OCI-LY1 (cell line): ENCODE results near the gene MEGF6.
"Not testable (repeated sequence)": the region's sequence is repeated elsewhere in the genome, so short reads cannot be mapped to it uniquely, and the experiment has no call there.

Experiments
- H2AFZ ChIP-seq: fragments of 200-600 bp; sonication (generic), shearing (Covaris generic); 2 replicates; pipeline ENCODE4 v1.6.0; 2014; ENCODE audit warnings: antibody characterized with exemption, mild to moderate bottlenecking, low read length
- H3F3A ChIP-seq: fragments of 200-600 bp; sonication (generic), shearing (Covaris generic); 2 replicates; pipeline ENCODE4 v1.6.0; 2014; ENCODE audit warnings: mild to moderate bottlenecking, antibody characterized with exemption, low read length, moderate library complexity; ENCODE audit not compliant: insufficient read depth
- H3K27ac ChIP-seq: fragments of 200-600 bp; sonication (generic); 2 replicates; pipeline ENCODE4 v1.5.1; 2014; ENCODE audit warnings: low read length, mixed run types, mild to moderate bottlenecking, low read depth; ENCODE audit not compliant: poor library complexity, severe bottlenecking
- H3K27me3 ChIP-seq: fragments of 200-600 bp; sonication (generic); 2 replicates; pipeline ENCODE4 v1.6.0; 2014; ENCODE audit warnings: antibody characterized with exemption, mild to moderate bottlenecking, low read length, moderate library complexity; ENCODE audit not compliant: insufficient read depth
- H3K36me3 ChIP-seq: fragments of 200-600 bp; sonication (generic); 2 replicates; pipeline ENCODE4 v1.6.1; 2014; ENCODE audit warnings: mild to moderate bottlenecking, antibody characterized with exemption, low read length, moderate library complexity, mixed read lengths; ENCODE audit not compliant: insufficient read depth
- H3K4me1 ChIP-seq: fragments of 200-600 bp; sonication (generic); 2 replicates; pipeline ENCODE4 v1.5.1; 2014; ENCODE audit warnings: mild to moderate bottlenecking, low read length, moderate library complexity; ENCODE audit not compliant: insufficient read depth, severe bottlenecking
- H3K4me2 ChIP-seq: fragments of 200-600 bp; sonication (generic), shearing (Covaris generic); 2 replicates; pipeline ENCODE4 v1.6.1; 2014; ENCODE audit warnings: low read length
- H3K4me3 ChIP-seq: fragments of 200-600 bp; sonication (generic); 2 replicates; pipeline ENCODE4 v1.5.1; 2014; ENCODE audit warnings: low read length, low read depth, mild to moderate bottlenecking, mixed read lengths; ENCODE audit not compliant: poor library complexity, severe bottlenecking
- H3K79me2 ChIP-seq: fragments of 200-600 bp; shearing (Covaris generic); 2 replicates; pipeline ENCODE4 v1.6.1; 2016; ENCODE audit warnings: mixed run types, low read length, mixed read lengths; ENCODE audit not compliant: insufficient read depth
- H3K9ac ChIP-seq: fragments of 200-600 bp; sonication (generic), shearing (Covaris generic); 2 replicates; pipeline ENCODE4 v1.6.1; 2014; ENCODE audit warnings: mild to moderate bottlenecking, low read length, mixed read lengths
- H3K9me2 ChIP-seq: fragments of 200-600 bp; sonication (generic), shearing (Covaris generic); 2 replicates; pipeline ENCODE4 v1.6.1; 2014; ENCODE audit warnings: low read depth, mild to moderate bottlenecking, low read length, mixed read lengths
- H3K9me3 ChIP-seq: fragments of 200-600 bp; shearing (Covaris generic); 2 replicates; pipeline ENCODE4 v1.6.1; 2014; ENCODE audit warnings: low read length, mixed read lengths
- H4K20me1 ChIP-seq: fragments of 200-600 bp; sonication (generic), shearing (Covaris generic); 2 replicates; pipeline ENCODE4 v1.6.0; 2016; ENCODE audit warnings: mild to moderate bottlenecking, low read length; ENCODE audit not compliant: insufficient read depth
- EZH2 ChIP-seq: fragments of 200-600 bp; sonication (generic), shearing (Covaris generic); IDR thresholded peaks from 2 replicates; pipeline ENCODE4 v1.8.0; 2017; ENCODE audit warnings: borderline replicate concordance, mixed run types, mild to moderate bottlenecking, antibody characterized with exemption, low read length, moderate library complexity, mixed read lengths
- TF ChIP-seq, protein P1 (sequence below): fragments of 200-600 bp; sonication (generic), shearing (Covaris generic); IDR thresholded peaks from 2 replicates; pipeline ENCODE4 v1.5.1; 2017; ENCODE audit warnings: mild to moderate bottlenecking, antibody characterized with exemption, low read length, moderate library complexity, mixed read lengths

The MEGF6 gene

GRCh38 chr1:3621151-3621671 is 9.9 kb upstream of the MEGF6 start:
- H4K20me1 ChIP-seq, H2AFZ ChIP-seq, H3K4me2 ChIP-seq, H3K4me3 ChIP-seq, H3K36me3 ChIP-seq, H3K9ac ChIP-seq, H3K27ac ChIP-seq, H3K27me3 ChIP-seq, H3K79me2 ChIP-seq, H3F3A ChIP-seq, H3K9me2 ChIP-seq, H3K9me3 ChIP-seq: not testable (repeated sequence)
- H3K4me1 ChIP-seq, result peaks cover 23% of the 10 kb centered on the region
- TF ChIP-seq, protein P1, sequence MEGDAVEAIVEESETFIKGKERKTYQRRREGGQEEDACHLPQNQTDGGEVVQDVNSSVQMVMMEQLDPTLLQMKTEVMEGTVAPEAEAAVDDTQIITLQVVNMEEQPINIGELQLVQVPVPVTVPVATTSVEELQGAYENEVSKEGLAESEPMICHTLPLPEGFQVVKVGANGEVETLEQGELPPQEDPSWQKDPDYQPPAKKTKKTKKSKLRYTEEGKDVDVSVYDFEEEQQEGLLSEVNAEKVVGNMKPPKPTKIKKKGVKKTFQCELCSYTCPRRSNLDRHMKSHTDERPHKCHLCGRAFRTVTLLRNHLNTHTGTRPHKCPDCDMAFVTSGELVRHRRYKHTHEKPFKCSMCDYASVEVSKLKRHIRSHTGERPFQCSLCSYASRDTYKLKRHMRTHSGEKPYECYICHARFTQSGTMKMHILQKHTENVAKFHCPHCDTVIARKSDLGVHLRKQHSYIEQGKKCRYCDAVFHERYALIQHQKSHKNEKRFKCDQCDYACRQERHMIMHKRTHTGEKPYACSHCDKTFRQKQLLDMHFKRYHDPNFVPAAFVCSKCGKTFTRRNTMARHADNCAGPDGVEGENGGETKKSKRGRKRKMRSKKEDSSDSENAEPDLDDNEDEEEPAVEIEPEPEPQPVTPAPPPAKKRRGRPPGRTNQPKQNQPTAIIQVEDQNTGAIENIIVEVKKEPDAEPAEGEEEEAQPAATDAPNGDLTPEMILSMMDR, result peak; percentile 51

DNA sequence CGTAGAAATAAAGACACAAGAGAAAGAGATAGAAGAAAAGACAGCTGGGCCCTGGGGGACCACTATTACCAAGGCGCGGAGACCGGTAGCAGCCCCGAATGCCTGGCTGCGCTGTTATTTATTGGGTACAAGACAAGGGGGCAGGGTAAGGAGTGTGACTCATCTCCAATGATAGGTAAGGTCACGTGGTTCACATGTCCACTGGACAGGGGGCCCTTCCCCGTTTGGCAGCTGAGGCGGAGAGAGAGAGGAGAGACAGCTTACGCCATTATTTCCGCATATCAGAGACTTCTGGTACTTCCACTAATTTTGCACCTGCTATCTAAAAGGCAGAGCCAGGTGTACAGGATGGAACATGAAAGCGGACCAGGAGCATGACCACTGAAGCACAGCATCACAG is 9.4 kb upstream of the MEGF6 start:
- Histone ChIP-seq H3F3A (no peaks in the 10 kb centered on the region), H4K20me1 (no peaks in the 10 kb centered on the region), H3K4me2 (no peak overlapping the region), H3K4me1 (peaks cover 18% of the 10 kb centered on the region), H2AFZ (no peak overlapping the region), H3K27ac (no peak overlapping the region), H3K4me3 (no peak overlapping the region), H3K9me3 (no peaks in the 10 kb centered on the region), H3K36me3 (no peaks in the 10 kb centered on the region), H3K9me2 (no peaks in the 10 kb centered on the region), H3K27me3 (peaks cover 7% of the 10 kb centered on the region; the same call in 1 of the 2 replicates), H3K79me2 (no peaks in the 10 kb centered on the region), H3K9ac (no peak overlapping the region)
- no peak for TF ChIP-seq EZH2
- TF ChIP-seq, protein P1, result no peak

GRCh38 chr1:3618881-3619671 is 7.8 kb upstream of the MEGF6 start:
- H3K4me1 ChIP-seq, result peaks cover 12% of the 10 kb centered on the region
- H3K36me3 ChIP-seq, result no peaks in the 10 kb centered on the region
- H3F3A ChIP-seq, result no peaks in the 10 kb centered on the region
- TF ChIP-seq, protein P1, result peak; percentile 78
- TF ChIP-seq EZH2, result no peak
- no peak overlapping the region for H3K9ac ChIP-seq
- no peak overlapping the region for H3K4me2 ChIP-seq
- H3K9me3 ChIP-seq, result no peaks in the 10 kb centered on the region
- no peaks in the 10 kb centered on the region for H4K20me1 ChIP-seq
- H3K9me2 ChIP-seq, result no peaks in the 10 kb centered on the region
- no peak overlapping the region for H3K4me3 ChIP-seq
- H3K79me2 ChIP-seq, result no peaks in the 10 kb centered on the region
- peaks cover 9% of the 10 kb centered on the region; the same call in 1 of the 2 replicates for H3K27me3 ChIP-seq
- no peak overlapping the region for H3K27ac ChIP-seq
- no peak overlapping the region for H2AFZ ChIP-seq
